Esophagus squamous epithelium (tissue), 4 donors: ENCODE measurements around the gene LPAR6.

ENCODE experiments used
- CTCF ChIP-seq, 6 experiments: fragments of 450-650 bp in 4 of 6; fragments of 200-600 bp in 2 of 6; sonication (generic) in 2 of 6; IDR thresholded peaks; one replicate each; pipeline ENCODE4 v1.5.1; 2016 to 2019; ENCODE audit warnings: antibody characterized with exemption in 6 of 6, mild to moderate bottlenecking in 4 of 6, moderate library complexity in 4 of 6
- POLR2A ChIP-seq, 4 donors: fragments of 450-650 bp; IDR thresholded peaks; one replicate each; pipeline ENCODE4 v1.6.1; 2017; ENCODE audit warnings: antibody characterized with exemption in 4 of 4, mild to moderate bottlenecking in 4 of 4, moderate library complexity in 3 of 4

DNA sequence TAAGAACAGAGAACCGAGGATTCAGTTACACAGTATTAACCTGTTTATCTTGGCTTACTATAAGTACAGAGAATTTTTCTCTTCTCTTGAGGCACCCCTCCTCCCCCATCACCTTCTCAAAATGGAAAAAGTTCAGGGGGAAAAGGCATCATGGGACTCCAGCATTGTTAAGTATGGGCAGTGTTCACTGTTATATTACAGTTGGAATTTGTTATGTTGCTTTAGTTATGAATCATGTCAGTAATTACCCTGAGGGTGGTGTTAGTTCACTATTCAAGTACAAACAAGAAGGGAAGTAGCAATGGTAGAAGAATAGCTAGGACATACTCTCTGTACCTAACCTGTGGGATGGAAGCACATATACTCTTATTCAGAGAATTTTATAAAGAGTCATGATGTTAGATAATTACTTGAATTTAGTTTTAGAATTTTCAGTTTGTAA is 12.0 kb downstream of the LPAR6 start:
- TF ChIP-seq POLR2A (IDR thresholded peaks at IDR 0.05) (peak in 1 of 4 donors; percentile 11), CTCF (IDR thresholded peaks at IDR 0.05) (peak in 1 of 6 experiments; percentile 4)
